Measurements from ENCODE around the gene BICD1.

The BICD1 gene

DNA sequence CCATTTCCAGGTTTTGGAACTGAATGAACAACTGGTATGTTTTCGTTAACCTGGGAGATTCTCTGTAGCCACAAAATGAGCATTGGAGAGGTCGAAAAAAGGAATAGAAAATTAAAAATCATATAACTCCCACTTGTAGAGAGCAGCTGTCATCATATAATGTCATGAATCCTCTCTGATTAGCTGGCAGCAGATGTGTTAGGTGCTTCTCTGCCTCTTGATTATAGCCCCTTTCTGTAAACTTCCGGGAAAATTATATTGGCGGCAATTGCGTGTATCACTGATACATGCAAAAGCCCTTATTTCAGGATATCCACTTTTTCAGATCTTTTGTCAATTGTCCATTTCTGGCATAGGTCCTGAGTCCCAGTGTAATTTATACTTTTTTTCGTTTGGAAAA, 324.4 kb downstream of the BICD1 start:
- Mint-ChIP-seq H3K9me3 (peaks cover 22% of the 10 kb centered on the region), H3K27me3 (ENCODE audit: low read depth) (no peaks in the 10 kb centered on the region), H3K36me3 (ENCODE audit: low read depth) (no peaks in the 10 kb centered on the region), H3K4me3 (no peak overlapping the region), H3K4me1 (ENCODE audit: low read depth) (no peaks in the 10 kb centered on the region), H3K27ac (no peak overlapping the region)
